Keratinocyte (primary cell): Measurements from ENCODE around the gene FANK1. TPM values are rescaled to one million over a fixed set of nuclear protein-coding genes. Genes with fewer than 3 reads are reported as not detected.

Experiments used
- DNase-seq: peaks from one replicate; pipeline ENCODE4 v3.0.0-alpha.2; 2011; ENCODE audit warnings: low read depth, missing footprints, low spot score
- FAIRE-seq: peaks from 2 replicates; lab custom pipeline; 2011; peaks lifted over from hg19 to GRCh38; lab: Jason Lieb, UNC
- H2AFZ ChIP-seq: 2 replicates; pipeline ENCODE4 v1.6.0; 2012; ENCODE audit warnings: low read length, control low read depth, inconsistent platforms; ENCODE audit not compliant: control insufficient read depth
- H3K27ac ChIP-seq: 2 replicates; pipeline ENCODE4 v1.5.1; 2011; ENCODE audit warnings: low read length; ENCODE audit not compliant: control insufficient read depth, insufficient read depth
- H3K27me3 ChIP-seq: 3 replicates; pipeline ENCODE4 v1.6.0; 2011; ENCODE audit warnings: low read length; ENCODE audit not compliant: control insufficient read depth, insufficient read depth; ENCODE audit errors: extremely low read depth
- H3K36me3 ChIP-seq, 2 experiments: 2 replicates in 1 of 2; 3 replicates in 1 of 2; pipeline ENCODE4 v1.5.1; 2011; ENCODE audit warnings: low read length in 2 of 2, mild to moderate bottlenecking in 1 of 2; ENCODE audit not compliant: control insufficient read depth in 2 of 2, insufficient read depth in 2 of 2; ENCODE audit errors: extremely low read depth in 1 of 2
- H3K4me1 ChIP-seq: 3 replicates; pipeline ENCODE4 v1.5.1; 2011; ENCODE audit warnings: low read length; ENCODE audit not compliant: control insufficient read depth, insufficient read depth; ENCODE audit errors: extremely low read depth
- H3K4me2 ChIP-seq: 3 replicates; pipeline ENCODE4 v1.6.0; 2011; ENCODE audit warnings: low read depth, low read length; ENCODE audit not compliant: control insufficient read depth, insufficient read depth; ENCODE audit errors: extremely low read depth
- H3K4me3 ChIP-seq, 3 experiments: fragments of 200-600 bp in 1 of 3; sonication (generic) in 1 of 3; 2 replicates in 2 of 3; 3 replicates in 1 of 3; pipeline ENCODE4 v1.5.1; 2011 to 2016; ENCODE audit warnings: low read length in 3 of 3, mild to moderate bottlenecking in 3 of 3, control low read depth in 2 of 3, inconsistent platforms in 1 of 3, low read depth in 1 of 3, mixed read lengths in 1 of 3, mixed run types in 1 of 3, moderate library complexity in 1 of 3; ENCODE audit not compliant: control insufficient read depth in 2 of 3, insufficient read depth in 2 of 3; ENCODE audit errors: extremely low read depth in 1 of 3
- H3K79me2 ChIP-seq: 2 replicates; pipeline ENCODE4 v1.6.0; 2012; ENCODE audit warnings: low read length; ENCODE audit not compliant: control insufficient read depth, insufficient read depth
- H3K9ac ChIP-seq: 3 replicates; pipeline ENCODE4 v1.6.0; 2011; ENCODE audit warnings: low read length; ENCODE audit not compliant: control insufficient read depth, insufficient read depth; ENCODE audit errors: extremely low read depth
- H3K9me1 ChIP-seq: 3 replicates; pipeline ENCODE4 v1.6.0; 2011; ENCODE audit warnings: low read length; ENCODE audit not compliant: control insufficient read depth, insufficient read depth; ENCODE audit errors: extremely low read depth
- H3K9me3 ChIP-seq: 2 replicates; pipeline ENCODE4 v1.5.1; 2012; ENCODE audit warnings: low read depth, low read length; ENCODE audit not compliant: control insufficient read depth
- H4K20me1 ChIP-seq: 3 replicates; pipeline ENCODE4 v1.6.0; 2011; ENCODE audit warnings: low read length; ENCODE audit not compliant: control insufficient read depth, insufficient read depth; ENCODE audit errors: extremely low read depth
- CTCF ChIP-seq, 3 experiments: IDR thresholded peaks in 1 of 3; conservative IDR thresholded peaks in 1 of 3; optimal IDR thresholded peaks in 1 of 3; 2 replicates in 2 of 3; 3 replicates in 1 of 3; pipeline versions ENCODE3 to v1.5.1; 2011; ENCODE audit warnings: low read length in 3 of 3, mild to moderate bottlenecking in 3 of 3, moderate library complexity in 2 of 3, control low read depth in 1 of 3, inconsistent platforms in 1 of 3; ENCODE audit not compliant: insufficient read depth in 2 of 3; ENCODE audit errors: extremely low read depth in 1 of 3
- EZH2 ChIP-seq: IDR thresholded peaks from one replicate; pipeline ENCODE4 v1.6.1; 2012; ENCODE audit warnings: inconsistent platforms, mild to moderate bottlenecking, low read length, moderate library complexity
- dilution Hi-C: fragments of 300-500 bp; cut with MboI; formaldehyde crosslinking; loops from one replicate; pipeline ENCODE4 v1.7.0; 2020; ENCODE audit warnings: low sequenced_read_pairs; ENCODE audit not compliant: extremely low pct_ligation_motif_present
- polyA plus RNA-seq, 5 experiments: library from polyadenylated mRNA; depleted of rRNA in 3 of 5; stranded (reverse) in 3 of 5; stranded (forward) in 1 of 5; unstranded in 1 of 5; fragments of >200 nt; gene quantifications; 1 replicate in 1 of 5; 2 replicates in 3 of 5; 3 replicates in 1 of 5; pipeline versions ENCODE4 v1.2.1 to v1.2.3, GENCODE V29; 2011 to 2012; ENCODE audit warnings: missing spikeins in 2 of 5, low read depth in 1 of 5, low replicate concordance in 1 of 5

FANK1 gene
- polyA plus RNA-seq, 1 donor (not counting 4 experiments of a cell fraction or from before 2014, with no cell fraction given): 13.4 TPM

GRCh38 chr10:125961743-125962142 lies 65.4 kb downstream of the FANK1 start:
- Histone ChIP-seq H3K9ac (no peak overlapping the region), H4K20me1 (no peaks in the 10 kb centered on the region), H2AFZ (no peak overlapping the region), H3K36me3 (no peaks in the 10 kb centered on the region), H3K9me3 (no peaks in the 10 kb centered on the region), H3K4me3 (no peak overlapping the region), H3K27me3 (no peaks in the 10 kb centered on the region), H3K79me2 (no peaks in the 10 kb centered on the region), H3K4me1 (no peaks in the 10 kb centered on the region), H3K27ac (no peak overlapping the region), H3K4me2 (no peak overlapping the region), H3K9me1 (no peaks in the 10 kb centered on the region)
- DNase-seq (no peak), FAIRE-seq (no peak)
- TF ChIP-seq EZH2: no peak
- peak in 1 of 3 experiments; percentile 18 for TF ChIP-seq CTCF (optimal IDR thresholded peaks at IDR 0.05 in 1 of 3, IDR thresholded peaks at IDR 0.05 in 1 of 3, conservative IDR thresholded peaks at IDR 0.05 in 1 of 3; ENCODE audit: extremely low read depth in 1 of 3, insufficient read depth in 2 of 3, low read length in 3 of 3)
- dilution Hi-C loops: no loop called here

DNA sequence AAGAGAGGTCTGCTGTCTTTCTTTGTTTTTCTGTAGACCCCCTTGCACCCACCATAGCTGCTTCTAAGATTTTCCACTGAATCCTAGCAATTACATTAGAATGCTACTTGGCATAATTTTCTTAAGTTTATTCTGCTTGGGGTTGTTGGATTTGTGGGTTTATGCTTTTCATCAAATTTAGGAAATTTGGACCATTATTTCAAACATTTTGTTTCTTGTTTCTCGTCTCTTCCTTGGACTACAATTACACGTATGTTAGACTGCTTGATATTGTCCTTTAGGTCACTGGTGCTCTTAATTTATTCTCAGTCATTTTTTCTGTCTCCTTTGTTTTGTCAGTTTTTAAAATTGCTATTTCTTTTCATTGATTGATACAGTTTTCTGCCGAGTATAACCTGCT lies 65.8 kb downstream of the FANK1 start:
- H2AFZ ChIP-seq: no peak overlapping the region
- no peak overlapping the region for H3K4me2 ChIP-seq
- no peak for DNase-seq
- H3K9ac ChIP-seq: no peak overlapping the region
- H3K9me3 ChIP-seq: no peaks in the 10 kb centered on the region
- FAIRE-seq: no peak
- H3K4me1 ChIP-seq: no peaks in the 10 kb centered on the region
- no peak overlapping the region for H3K4me3 ChIP-seq
- dilution Hi-C loops: no loop called here
- TF ChIP-seq EZH2 (no peak), CTCF (optimal IDR thresholded peaks at IDR 0.05 in 1 of 3, IDR thresholded peaks at IDR 0.05 in 1 of 3, conservative IDR thresholded peaks at IDR 0.05 in 1 of 3; ENCODE audit: extremely low read depth in 1 of 3, insufficient read depth in 2 of 3, low read length in 3 of 3) (no peak)
- H3K36me3 ChIP-seq: no peaks in the 10 kb centered on the region
- H3K79me2 ChIP-seq: no peaks in the 10 kb centered on the region
- H3K9me1 ChIP-seq: no peaks in the 10 kb centered on the region
- no peaks in the 10 kb centered on the region for H4K20me1 ChIP-seq
- no peak overlapping the region for H3K27ac ChIP-seq
- H3K27me3 ChIP-seq: no peaks in the 10 kb centered on the region
